Measurements from ENCODE around the gene LGR4.

LGR4 gene

GRCh38 chr11:27427183-27427980 lies 45.2 kb downstream of the LGR4 start:
- DNase-seq = no peak

- no peak for DNase-seq
Observed at GRCh38 chr11:27425814-27426213, 46.8 kb downstream of the LGR4 start.

GRCh38 chr11:27423125-27423524 lies 49.5 kb downstream of the LGR4 start:
- no peak for DNase-seq

- DNase-seq = no peak
Observed at GRCh38 chr11:27421819-27422494, 50.6 kb downstream of the LGR4 start.

- no peak for DNase-seq
Observed at GRCh38 chr11:27420722-27421572, 51.6 kb downstream of the LGR4 start.

GRCh38 chr11:27420217-27420616 lies 52.4 kb downstream of the LGR4 start:
- no peak for DNase-seq

- DNase-seq = no peak
Observed at GRCh38 chr11:27418356-27418755, 54.2 kb downstream of the LGR4 start.

GRCh38 chr11:27416568-27417176 lies 55.9 kb downstream of the LGR4 start:
- DNase-seq = no peak

GRCh38 chr11:27414644-27415043 lies 57.9 kb downstream of the LGR4 start:
- DNase-seq = no peak

GRCh38 chr11:27413218-27413617 lies 59.4 kb downstream of the LGR4 start:
- DNase-seq = no peak

GRCh38 chr11:27412192-27412691 lies 60.3 kb downstream of the LGR4 start:
- no peak for DNase-seq

- DNase-seq = no peak
Observed at GRCh38 chr11:27411328-27411727, 61.3 kb downstream of the LGR4 start.

- DNase-seq = no peak
Observed at GRCh38 chr11:27410272-27410671, 62.3 kb downstream of the LGR4 start.

- DNase-seq = no peak
Observed at GRCh38 chr11:27409742-27410141, 62.8 kb downstream of the LGR4 start.

- no peak for DNase-seq
Observed at GRCh38 chr11:27409049-27409448, 63.5 kb downstream of the LGR4 start.

GRCh38 chr11:27408246-27408800 lies 64.3 kb downstream of the LGR4 start:
- no peak for DNase-seq

GRCh38 chr11:27406498-27407354 lies 65.9 kb downstream of the LGR4 start:
- no peak for DNase-seq

GRCh38 chr11:27405134-27405533 lies 67.5 kb downstream of the LGR4 start:
- DNase-seq = no peak

- no peak for DNase-seq
Observed at GRCh38 chr11:27404427-27404826, 68.2 kb downstream of the LGR4 start.

- no peak for DNase-seq
Observed at GRCh38 chr11:27403195-27403594, 69.4 kb downstream of the LGR4 start.

GRCh38 chr11:27402450-27402849 lies 70.1 kb downstream of the LGR4 start:
- DNase-seq = no peak
